ELF-1 (cell line): ENCODE data around the gene SORCS2.

Source experiments
- DNase-seq: peaks from one replicate; pipeline ENCODE4 v3.0.0-alpha.2; 2016; ENCODE audit warnings: low read depth, low spot score

Gene SORCS2

DNA sequence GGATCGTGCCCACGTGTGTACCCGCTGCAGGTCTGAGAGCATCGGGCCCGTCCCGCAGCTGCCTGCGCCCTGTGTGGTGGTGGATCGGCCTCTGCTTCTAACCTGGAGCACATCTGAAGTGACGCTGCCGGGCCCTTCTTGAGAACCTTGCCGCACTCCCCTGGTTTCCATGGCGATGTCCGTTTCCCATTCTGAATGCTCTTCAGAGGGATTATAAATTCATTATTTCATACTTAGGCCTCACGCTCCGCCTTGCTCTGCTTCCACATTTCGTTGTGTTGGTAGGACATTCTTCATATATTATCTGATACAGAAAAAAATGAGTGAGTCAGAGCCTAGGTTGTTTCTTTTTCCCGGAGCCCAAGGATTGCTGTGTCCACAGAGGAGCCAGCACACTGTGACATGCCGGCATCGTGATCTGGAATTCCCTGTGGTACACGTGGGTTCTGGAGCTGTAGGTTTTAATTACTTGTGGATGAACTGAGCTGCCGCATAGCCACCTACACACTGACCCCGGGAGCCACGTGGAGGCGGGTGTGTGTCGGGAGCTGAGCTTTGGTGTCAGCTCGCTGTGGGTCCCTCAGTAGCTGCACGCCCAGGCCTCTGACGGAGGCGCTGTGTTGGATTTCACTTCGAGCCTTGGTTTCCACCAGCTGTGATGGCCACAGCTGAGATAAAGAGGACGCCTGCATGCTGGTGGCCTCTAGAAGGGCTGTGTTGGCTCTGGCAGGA lies 179.0 kb downstream of the SORCS2 start:
- DNase-seq, result no peak

DNA sequence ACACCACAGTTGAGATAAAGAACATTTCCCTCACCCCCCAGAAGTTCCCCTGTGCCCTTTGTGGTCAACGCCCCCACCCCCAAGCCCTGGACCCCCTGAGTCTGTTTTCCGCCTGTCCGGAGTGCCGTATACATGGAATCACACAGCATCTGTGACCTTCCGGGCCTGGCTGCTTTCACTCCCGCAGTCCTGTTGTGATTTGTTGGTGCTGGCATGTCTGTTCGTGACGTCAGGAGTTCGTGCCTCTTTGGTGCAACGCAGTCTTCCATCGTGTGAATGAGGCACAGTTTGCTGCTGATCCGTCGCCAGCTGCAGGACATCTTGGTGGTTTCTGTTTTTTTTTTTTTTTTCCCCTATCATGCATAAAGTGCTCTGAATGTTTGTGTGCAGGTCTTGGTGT lies 180.3 kb downstream of the SORCS2 start:
- DNase-seq, result no peak

- DNase-seq, result no peak
These were observed 182.2 kb downstream of the SORCS2 start for GRCh38 chr4:7374571-7374970.

GRCh38 chr4:7375427-7375826 lies 183.1 kb downstream of the SORCS2 start:
- DNase-seq, result no peak

- no peak for DNase-seq
These were observed 185.0 kb downstream of the SORCS2 start for GRCh38 chr4:7377223-7377865.

GRCh38 chr4:7379186-7379585 lies 186.8 kb downstream of the SORCS2 start:
- DNase-seq, result no peak

DNA sequence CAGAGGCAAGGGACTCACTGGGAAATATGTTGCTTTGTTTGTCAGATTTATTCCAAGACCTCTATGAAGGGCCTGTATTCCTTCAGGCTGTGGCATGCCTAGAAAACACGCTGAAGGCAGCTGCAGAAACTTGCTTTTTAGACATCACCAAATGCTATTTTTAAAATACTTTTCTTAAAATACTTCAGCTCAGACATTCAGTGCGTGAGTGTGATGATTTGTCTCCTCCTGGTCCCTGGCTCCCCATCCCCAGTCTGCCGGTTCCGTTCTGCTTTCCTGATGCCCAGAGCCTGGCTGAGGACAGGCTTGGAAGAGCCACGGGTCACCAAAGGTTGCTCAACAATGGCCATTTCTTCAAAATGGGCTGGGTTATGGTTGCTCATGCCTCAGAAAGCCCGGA lies 187.4 kb downstream of the SORCS2 start:
- no peak for DNase-seq

DNA sequence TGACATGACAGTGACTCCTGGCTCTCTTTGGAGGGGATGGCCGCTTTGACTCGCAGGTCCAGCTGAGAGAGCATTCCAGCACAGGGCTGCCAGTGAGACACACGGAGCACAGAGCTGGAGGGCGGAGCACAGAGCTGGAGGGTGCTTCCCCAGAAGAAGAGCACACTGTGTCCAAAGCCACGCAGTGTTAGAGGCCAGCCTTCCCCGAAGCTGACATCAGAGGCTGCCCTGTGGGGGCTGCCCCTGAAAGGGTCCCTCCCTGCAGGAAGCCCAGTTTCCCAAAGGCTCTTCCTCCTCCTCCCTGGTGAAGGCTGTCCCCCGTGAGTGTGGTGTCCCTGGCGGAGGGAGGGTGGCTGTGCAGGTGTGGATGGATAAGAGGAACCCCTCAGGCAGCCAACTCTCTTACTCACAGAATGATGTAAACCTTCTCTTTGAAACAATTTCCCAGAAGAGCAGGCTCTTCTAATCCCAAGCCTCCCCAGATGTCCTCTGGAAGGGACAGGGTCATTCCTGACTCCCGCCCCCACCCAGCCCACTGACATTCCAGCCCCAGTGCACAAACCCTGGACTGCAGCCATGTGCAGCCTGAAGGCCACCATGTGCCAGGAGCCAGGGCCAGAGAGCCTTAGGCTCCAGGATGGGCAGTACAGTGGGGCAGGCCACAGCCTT lies 189.0 kb downstream of the SORCS2 start:
- no peak for DNase-seq

GRCh38 chr4:7381890-7382633 lies 189.7 kb downstream of the SORCS2 start:
- no peak for DNase-seq

DNA sequence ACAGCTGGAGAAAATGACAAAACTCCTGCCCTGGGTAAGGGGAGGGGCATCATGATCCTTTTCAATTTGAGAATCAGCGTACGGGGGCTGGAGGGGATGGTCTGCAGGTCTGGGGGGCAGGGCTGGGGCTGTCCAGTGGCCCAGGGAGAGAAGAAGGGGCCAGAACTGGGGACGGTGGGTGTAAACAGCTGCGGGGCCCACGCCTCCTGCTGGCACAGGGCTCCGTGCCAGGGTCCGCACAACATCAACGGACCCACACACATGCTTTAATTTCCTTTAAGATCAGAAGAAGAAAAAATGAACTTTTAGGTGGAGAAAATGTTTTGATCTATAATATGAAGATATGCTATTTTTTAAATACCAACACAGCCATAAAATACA lies 190.3 kb downstream of the SORCS2 start:
- DNase-seq, result no peak

GRCh38 chr4:7383266-7383665 lies 190.9 kb downstream of the SORCS2 start:
- DNase-seq, result no peak

GRCh38 chr4:7384003-7384928 lies 191.9 kb downstream of the SORCS2 start:
- no peak for DNase-seq

DNA sequence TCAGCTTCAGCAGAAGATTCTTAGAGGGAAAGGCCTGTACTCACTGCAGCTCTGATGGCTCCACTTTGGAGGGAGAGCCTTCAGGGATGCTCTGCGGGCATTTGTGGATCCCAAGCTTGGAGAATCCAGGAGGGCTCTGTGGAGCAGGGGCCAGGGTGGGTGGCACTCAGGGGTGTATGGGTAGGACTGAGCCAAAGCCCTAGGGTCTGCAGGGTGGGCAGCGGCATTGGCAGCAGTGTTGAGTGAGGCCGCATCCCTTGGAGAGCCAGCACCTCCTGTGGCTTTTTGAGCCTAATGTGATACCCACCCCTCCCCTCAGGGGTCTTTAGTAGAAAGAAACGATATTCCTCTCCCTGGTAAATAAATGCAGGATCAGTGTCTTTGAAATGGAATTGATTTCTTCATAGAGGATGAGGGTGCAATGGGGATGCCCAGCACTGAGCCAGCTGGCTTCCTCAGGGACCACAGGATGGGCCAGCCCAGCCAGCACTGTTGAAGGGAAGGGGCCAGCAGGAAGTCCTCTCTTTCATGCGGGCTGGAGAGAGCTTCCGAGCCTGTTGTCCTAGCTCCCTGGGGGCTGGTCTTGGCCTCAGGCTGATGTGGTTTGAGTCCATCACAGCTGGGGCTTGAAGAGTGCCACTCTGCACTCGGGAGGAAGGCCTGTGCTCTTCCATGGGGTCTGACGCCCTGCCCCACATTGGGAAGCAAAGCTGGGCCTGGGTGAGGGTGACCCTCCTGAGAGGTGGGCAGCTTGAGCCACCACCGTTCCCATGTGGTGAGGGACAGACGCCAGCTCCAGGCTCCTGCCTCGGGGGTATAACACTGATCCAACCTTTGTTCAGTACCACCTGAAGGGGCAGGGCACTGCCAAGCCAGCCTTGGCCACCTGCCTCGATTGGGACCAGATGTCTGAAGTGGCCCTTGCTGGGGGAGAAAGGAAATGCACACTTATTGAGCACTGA lies 192.9 kb downstream of the SORCS2 start:
- no peak for DNase-seq

DNA sequence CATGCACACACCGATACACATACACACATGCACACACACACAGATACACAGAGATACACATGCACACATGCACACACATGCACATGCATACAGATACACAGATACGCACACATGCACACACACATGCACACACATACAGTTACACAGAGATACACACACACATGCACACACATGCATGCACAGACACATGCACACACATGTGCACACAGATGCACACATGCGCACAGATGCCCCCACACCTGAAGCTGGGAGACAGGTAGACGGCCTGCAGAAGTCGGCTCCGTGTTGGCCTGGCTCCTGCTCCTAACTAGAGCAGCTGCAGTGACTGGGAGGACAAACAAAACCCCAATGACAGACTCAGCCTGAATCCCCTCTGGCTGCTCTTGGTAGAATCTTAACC lies 195.6 kb downstream of the SORCS2 start:
- DNase-seq, result no peak

DNA sequence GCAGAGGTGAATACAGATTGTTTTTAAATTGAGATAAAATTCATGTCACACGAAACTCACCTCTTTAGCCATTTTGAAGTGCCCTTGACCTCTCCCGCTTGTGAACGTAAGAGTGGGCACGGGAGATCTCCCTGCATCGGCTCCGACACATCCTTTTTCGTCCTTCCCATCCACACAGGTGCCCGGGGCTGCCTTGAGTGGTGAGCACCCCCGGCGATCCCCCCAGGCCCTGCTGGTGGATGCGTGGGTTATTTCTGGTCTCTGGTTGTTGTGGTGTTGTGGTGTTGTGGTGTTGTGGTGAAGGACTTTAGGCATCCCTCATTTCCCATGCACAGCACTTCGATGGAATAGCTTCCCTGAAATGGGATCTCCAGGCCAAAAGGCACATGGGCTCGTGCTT lies 196.3 kb downstream of the SORCS2 start:
- no peak for DNase-seq

DNA sequence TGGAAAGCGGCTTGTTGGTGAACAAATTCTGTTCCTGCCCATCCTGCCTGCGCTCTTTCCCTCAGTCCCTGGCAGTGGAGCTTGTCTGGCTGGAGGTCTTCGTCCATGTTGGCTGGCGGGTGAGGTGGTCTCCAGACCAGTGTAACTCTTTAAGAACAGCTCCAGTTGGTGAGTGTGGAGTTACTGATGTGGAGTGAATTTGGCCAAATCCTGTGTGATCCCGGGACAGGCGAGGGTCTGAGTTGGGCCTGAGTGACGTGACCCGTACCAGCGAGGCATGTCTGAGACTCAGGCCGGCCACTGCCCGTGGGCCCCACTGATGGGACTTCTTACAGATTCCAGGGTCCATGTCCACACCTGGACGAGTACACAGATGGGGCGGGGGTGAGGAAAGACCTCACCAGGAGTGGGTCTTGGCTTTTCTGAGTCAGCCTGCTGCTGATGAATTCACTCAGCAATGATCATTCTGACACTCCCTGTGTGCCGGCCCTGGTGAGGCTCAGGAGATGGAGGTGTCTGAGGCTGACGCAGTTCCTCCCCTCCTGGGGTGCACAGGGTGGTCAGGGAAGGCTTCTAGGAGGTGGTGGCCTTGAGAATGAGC lies 196.9 kb downstream of the SORCS2 start:
- DNase-seq, result no peak

DNA sequence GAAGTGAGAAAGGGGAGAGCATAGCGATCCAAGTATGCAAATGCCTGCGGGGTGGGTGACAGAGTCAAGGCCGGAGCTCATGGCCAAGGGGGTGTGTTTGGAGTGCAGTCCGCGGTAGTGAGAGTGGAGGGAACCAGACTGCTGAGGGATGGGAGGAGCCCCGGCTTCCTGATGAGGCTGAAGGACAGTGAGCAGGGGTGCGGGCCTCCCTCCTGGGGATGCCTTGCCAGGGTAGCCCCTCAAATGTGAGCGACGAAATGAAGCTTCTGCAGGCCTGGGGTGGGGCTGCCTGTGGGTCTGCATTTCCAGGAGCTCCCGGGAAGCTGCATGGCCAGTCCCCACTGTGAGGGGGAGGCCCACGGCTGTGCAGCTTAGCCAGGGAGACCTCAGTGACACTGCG lies 197.4 kb downstream of the SORCS2 start:
- no peak for DNase-seq

GRCh38 chr4:7390336-7390735 lies 198.0 kb downstream of the SORCS2 start:
- no peak for DNase-seq

- no peak for DNase-seq
These were observed 198.7 kb downstream of the SORCS2 start for GRCh38 chr4:7390906-7391636.
